CD4-positive, alpha-beta T cell treated with Interleukin-6 at 100 ng/mL for 8 hours (primary cell): ENCODE measurements around the gene SYTL3.
"Not testable (repeated sequence)": the region's sequence is repeated elsewhere in the genome, so short reads cannot be mapped to it uniquely, and the experiment has no call there.

Experiments used
- DNase-seq: peaks from one replicate; pipeline ENCODE4 v3.0.0-alpha.2; 2020; ENCODE audit warnings: mixed read lengths, low spot score

SYTL3 gene

GRCh38 chr6:158662954-158663624 lies 13.2 kb downstream of the SYTL3 start:
- no peak for DNase-seq

DNA sequence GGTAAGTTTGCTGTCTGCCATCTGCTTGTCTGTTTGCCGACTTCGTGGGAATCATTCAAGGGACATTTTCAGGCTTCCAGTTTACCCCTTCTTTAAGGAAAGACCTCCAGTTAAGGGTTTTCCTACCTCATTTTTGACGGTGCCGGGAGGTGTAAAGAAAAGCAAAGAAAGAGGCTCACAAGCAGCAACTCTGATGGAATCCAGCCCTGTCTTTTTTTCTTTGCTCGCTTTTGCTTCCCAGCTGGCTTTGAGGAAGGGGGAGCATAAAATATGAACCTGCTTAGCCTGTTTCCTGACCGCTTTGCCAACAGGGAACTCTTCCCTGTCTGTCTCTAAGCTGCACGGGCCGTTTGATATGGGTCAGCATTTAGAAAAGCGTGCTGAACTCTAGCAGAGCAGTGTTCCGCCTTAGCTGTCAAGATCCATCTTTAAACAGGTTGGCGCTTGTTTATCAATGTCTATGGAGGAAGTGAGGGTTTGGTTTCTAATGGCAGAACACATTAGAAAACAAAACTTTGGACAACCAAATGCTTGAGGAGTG lies 13.8 kb downstream of the SYTL3 start:
- DNase-seq, result no peak

- DNase-seq, result no peak
Measured at GRCh38 chr6:158665332-158665731, 15.5 kb downstream of the SYTL3 start.

- DNase-seq, result no peak
Measured at GRCh38 chr6:158666628-158667359, 16.9 kb downstream of the SYTL3 start.

GRCh38 chr6:158667360-158667981 lies 17.6 kb downstream of the SYTL3 start:
- DNase-seq, result no peak

GRCh38 chr6:158668707-158669103 lies 18.9 kb downstream of the SYTL3 start:
- no peak for DNase-seq

DNA sequence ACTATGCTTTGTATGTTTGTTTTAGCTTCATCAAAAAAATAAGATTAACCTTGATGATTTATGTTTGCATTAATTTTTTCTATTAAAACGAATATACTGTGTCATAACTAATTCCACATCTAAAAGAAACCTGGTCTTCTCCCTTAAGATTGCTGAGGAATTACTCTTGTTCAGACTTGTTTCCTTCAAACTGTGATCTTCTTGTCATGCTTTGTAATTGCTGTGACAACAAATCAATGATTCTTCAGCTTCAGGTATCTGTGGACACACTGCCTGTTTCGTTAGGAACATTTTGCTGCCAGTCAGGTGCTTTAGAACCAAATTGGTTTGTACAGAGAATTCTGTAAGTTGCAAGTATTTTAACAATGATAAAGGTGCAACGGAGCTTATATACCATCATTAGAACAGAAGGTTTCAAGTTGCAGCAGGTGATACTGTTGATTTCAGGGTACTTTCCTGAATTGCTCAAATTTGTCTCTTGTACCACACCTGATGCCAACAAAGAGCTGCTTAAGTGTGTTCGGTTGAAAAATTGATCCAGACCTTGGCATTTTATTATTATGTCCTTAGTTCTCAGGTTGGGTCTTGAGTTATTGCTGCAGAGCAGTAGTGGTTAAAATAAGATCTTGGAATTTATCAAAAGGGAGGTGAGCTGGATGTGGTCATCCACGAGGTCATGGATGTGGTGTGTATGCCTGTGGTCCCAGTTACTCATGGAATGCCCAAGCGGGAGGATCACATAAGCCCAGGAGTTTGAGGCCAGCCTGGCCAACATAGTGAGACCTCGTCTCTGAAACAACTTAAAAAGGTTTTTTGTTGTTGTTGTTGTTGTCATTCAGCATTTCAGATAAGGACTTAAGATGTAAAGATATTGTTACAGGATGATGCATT lies 19.5 kb downstream of the SYTL3 start:
- no peak for DNase-seq

DNA sequence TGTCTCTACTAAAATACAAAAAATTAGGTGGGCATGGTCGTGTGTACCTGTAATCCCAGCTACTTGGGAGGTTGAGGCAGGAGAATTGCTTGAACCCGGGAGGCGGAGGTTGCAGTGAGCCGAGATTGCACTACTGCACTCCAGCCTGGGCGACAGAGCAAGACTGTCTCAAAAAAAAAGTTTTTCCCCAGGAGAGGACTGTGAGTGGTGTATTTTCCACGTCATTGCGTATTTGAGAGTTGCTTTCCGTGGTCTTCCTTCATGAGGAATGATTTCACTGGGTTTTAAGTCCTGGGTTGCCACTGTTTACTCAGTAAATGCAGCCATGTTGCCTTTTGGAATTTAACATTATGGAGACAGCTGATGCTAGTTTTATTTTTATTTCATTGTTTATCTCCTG lies 22.3 kb downstream of the SYTL3 start:
- DNase-seq, result not testable (repeated sequence)

- DNase-seq, result no peak
Measured at GRCh38 chr6:158672726-158673125, 22.9 kb downstream of the SYTL3 start.

- DNase-seq, result no peak
Measured at GRCh38 chr6:158674342-158675131, 24.7 kb downstream of the SYTL3 start.

DNA sequence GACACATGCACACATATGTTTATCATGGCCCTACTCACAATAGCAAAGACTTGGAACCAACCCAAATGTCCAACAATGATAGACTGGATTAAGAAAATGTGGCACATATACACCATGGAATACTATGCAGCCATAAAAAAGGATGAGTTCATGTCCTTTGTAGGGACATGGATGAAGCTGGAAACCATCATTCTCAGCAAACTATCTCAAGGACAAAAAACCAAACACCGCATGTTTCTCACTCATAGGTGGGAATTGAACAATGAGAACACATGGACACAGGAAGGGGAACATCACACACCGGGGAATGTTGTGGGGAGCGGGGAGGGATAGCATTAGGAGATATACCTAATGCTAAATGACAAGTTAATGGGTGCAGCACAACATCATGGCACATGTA lies 27.2 kb downstream of the SYTL3 start:
- DNase-seq, result not testable (repeated sequence)

DNA sequence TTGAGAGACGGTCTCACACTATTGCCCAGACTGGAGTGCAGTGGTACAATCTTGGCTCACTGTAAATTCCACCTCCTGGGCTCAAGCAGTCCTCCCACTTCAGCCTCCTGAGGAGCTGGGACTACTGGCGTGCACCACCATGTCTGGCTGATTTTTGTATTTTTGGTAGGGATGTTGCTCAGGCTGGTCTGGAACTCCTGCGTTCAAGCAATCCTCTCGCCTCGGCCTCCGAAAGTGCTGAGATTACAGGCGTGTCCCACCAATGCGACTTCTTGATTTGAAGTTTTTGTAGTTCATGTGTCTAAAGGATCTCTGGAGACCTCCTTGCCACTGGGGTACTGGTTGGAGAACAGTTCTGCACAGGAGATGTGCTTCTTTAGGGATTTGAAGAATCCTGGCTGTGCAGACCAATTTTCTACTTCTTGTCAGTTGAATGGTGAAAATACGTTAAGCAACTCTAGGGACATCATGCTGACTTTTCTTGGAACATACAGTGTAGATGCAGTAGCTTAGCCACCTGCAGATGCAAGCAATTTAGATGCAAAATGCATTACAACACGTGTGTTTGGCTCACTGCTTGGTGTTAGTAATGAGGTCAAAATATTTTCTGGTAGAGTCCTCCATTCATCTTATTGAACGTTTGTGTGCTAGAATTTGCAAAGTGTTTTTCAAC lies 28.2 kb downstream of the SYTL3 start:
- DNase-seq, result no peak

DNA sequence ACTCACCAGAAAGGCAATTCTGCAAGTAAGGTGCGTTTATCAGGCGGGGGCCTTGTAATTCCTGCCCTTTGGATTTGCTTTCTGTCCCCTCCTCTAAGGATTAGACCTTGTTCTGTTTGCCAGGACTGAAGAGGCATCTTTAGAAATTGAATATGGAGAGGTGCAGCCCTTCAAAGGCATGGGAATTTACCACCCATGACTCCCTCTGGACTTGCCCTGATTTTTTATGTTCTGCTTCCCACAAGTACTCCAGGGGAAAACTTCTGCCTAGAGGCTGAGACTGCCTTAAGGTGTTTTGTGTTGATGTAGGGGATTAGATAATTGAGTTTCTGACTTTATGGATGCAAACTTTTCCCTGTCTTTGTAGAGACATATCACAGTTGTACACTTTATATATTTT lies 30.2 kb downstream of the SYTL3 start:
- DNase-seq, result no peak

GRCh38 chr6:158680481-158680880 lies 30.6 kb downstream of the SYTL3 start:
- no peak for DNase-seq

- DNase-seq, result no peak
Measured at GRCh38 chr6:158684311-158684710, 34.5 kb downstream of the SYTL3 start.

- DNase-seq, result no peak
Measured at GRCh38 chr6:158684745-158685324, 35.0 kb downstream of the SYTL3 start.

GRCh38 chr6:158686311-158686710 lies 36.5 kb downstream of the SYTL3 start:
- no peak for DNase-seq

- peak; percentile 73 for DNase-seq
Measured at GRCh38 chr6:158686791-158687381, 37.0 kb downstream of the SYTL3 start.

DNA sequence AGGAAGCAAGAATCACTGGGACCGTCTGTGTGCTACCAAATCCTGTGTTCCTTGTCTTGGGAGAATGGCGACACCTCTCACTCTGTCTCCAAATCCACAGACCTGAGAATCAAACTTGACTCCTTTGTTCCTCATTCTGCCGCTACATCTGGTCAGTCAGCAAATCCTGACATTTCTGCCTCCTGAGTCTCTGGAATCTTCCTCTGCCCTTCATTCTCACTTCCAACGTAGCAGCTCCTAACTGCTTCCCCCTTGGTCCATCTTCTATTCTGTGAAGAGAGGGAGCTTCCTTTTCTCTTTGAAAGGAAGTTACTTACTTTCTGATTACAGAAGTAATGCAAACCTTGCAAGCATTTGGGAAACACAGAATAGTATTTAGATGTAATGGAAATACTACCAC lies 37.7 kb downstream of the SYTL3 start:
- no peak for DNase-seq

- no peak for DNase-seq
Measured at GRCh38 chr6:158688860-158689259, 39.0 kb downstream of the SYTL3 start.
